ENCODE data around the gene TOMM40L. TPM values are rescaled to one million over a fixed set of nuclear protein-coding genes. Genes with fewer than 3 reads are reported as not detected.

Gene TOMM40L
- polyA plus RNA-seq, 1 donor from 2014 or later = 32.5 TPM

GRCh38 chr1:161190962-161191521 lies 34.8 kb upstream of the TOMM40L start:
- H2AFZ ChIP-seq (ENCODE audit: low read depth, low read length) = no peak overlapping the region
- TF ChIP-seq EP300 (conservative IDR thresholded peaks at IDR 0.05; ENCODE audit: poor library complexity, severe bottlenecking) = no peak
- no peak for TF ChIP-seq EZH2 (IDR thresholded peaks at IDR 0.05; ENCODE audit: borderline replicate concordance, insufficient read depth, low read length, poor library complexity, severe bottlenecking)
- TF ChIP-seq RAD21 (conservative IDR thresholded peaks at IDR 0.05) = no peak
- TF ChIP-seq POLR2AphosphoS5 (IDR thresholded peaks at IDR 0.05) = no peak
- no peak for TF ChIP-seq REST (IDR thresholded peaks at IDR 0.05; ENCODE audit: borderline replicate concordance)
- no peak for TF ChIP-seq CTCF (IDR thresholded peaks at IDR 0.05; ENCODE audit: poor library complexity, severe bottlenecking)
- no peak for TF ChIP-seq SMC3 (conservative IDR thresholded peaks at IDR 0.05; ENCODE audit: poor library complexity)
- no peak for TF ChIP-seq MXI1 (conservative IDR thresholded peaks at IDR 0.05; ENCODE audit: poor library complexity, severe bottlenecking)
- H4K20me1 ChIP-seq (ENCODE audit: insufficient read depth) = no peaks in the 10 kb centered on the region
- no peaks in the 10 kb centered on the region for H3K9me3 ChIP-seq (ENCODE audit: low read length)
- no peak overlapping the region for H3K4me3 ChIP-seq (ENCODE audit: low read length)
- no peaks in the 10 kb centered on the region for H3K36me3 ChIP-seq (ENCODE audit: insufficient read depth, low read length)
- H3K9ac ChIP-seq (ENCODE audit: low read length) = no peak overlapping the region
- no peaks in the 10 kb centered on the region for H3F3A ChIP-seq (ENCODE audit: insufficient read depth, low read length, poor library complexity, severe bottlenecking)
- no peak overlapping the region for H3K4me2 ChIP-seq (ENCODE audit: low read length)
- no peak overlapping the region for H3K27ac ChIP-seq (ENCODE audit: low read length)
- no peaks in the 10 kb centered on the region for H3K9me2 ChIP-seq (ENCODE audit: insufficient read depth, low read length)
- no peaks in the 10 kb centered on the region for H3K79me2 ChIP-seq (replicated peaks; ENCODE audit: insufficient read depth, low read length)
- no peaks in the 10 kb centered on the region for H3K27me3 ChIP-seq (ENCODE audit: insufficient read depth, low read depth, low read length)

GRCh38 chr1:161191971-161192370 lies 33.9 kb upstream of the TOMM40L start:
- no peak for TF ChIP-seq MXI1 (conservative IDR thresholded peaks at IDR 0.05; ENCODE audit: poor library complexity, severe bottlenecking)
- no peak for TF ChIP-seq RAD21 (conservative IDR thresholded peaks at IDR 0.05)
- no peak for TF ChIP-seq SMC3 (conservative IDR thresholded peaks at IDR 0.05; ENCODE audit: poor library complexity)
- no peak for TF ChIP-seq CTCF (IDR thresholded peaks at IDR 0.05; ENCODE audit: poor library complexity, severe bottlenecking)
- H3K4me2 ChIP-seq (ENCODE audit: low read length) = no peak overlapping the region

More at GRCh38 chr1:161191971-161192370, 33.9 kb upstream of the TOMM40L start:
- Histone ChIP-seq H3K79me2 (replicated peaks; ENCODE audit: insufficient read depth, low read length) (no peaks in the 10 kb centered on the region), H3K4me3 (ENCODE audit: low read length) (no peak overlapping the region), H3F3A (ENCODE audit: insufficient read depth, low read length, poor library complexity, severe bottlenecking) (no peaks in the 10 kb centered on the region), H3K9me2 (ENCODE audit: insufficient read depth, low read length) (no peaks in the 10 kb centered on the region), H3K27me3 (ENCODE audit: insufficient read depth, low read depth, low read length) (no peaks in the 10 kb centered on the region), H4K20me1 (ENCODE audit: insufficient read depth) (no peaks in the 10 kb centered on the region), H3K9ac (ENCODE audit: low read length) (no peak overlapping the region), H3K9me3 (ENCODE audit: low read length) (no peaks in the 10 kb centered on the region), H3K27ac (ENCODE audit: low read length) (no peak overlapping the region), H3K36me3 (ENCODE audit: insufficient read depth, low read length) (no peaks in the 10 kb centered on the region), H2AFZ (ENCODE audit: low read depth, low read length) (no peak overlapping the region)
